A549 (cell line): ENCODE results near the gene GUCY1A2. TPM values are rescaled to one million over a fixed set of nuclear protein-coding genes. Genes with fewer than 3 reads are reported as not detected.

ENCODE experiments used
- ATAC-seq, 2 experiments: fragments of 200-7000 bp in 1 of 2; fragments of >200 bp in 1 of 2; cut with Nextera tagmentation in 1 of 2; cut with Tn5 transposase in 1 of 2; 3 replicates each; pipeline versions ENCODE4 v1.8.0 to v1.9.1; 2018 to 2020; ENCODE audit warnings: mild to moderate bottlenecking in 1 of 2, moderate library complexity in 1 of 2
- CTCF ChIA-PET: fragments of 300-600 bp; sonication (Branson Sonifier 250); formaldehyde crosslinking; extraction: SDS; loops from one replicate; lab custom pipeline; 2021; ENCODE audit warnings: antibody characterized with exemption, inconsistent platforms; lab: Yijun Ruan, JAX
- POLR2A ChIA-PET: fragments of 350-600 bp; formaldehyde crosslinking; extraction: SDS; loops from one replicate; lab custom pipeline; 2021; ENCODE audit warnings: antibody characterized with exemption, inconsistent platforms; lab: Yijun Ruan, JAX
- DNase-seq, 2 experiments: peaks; one replicate each; pipeline versions ENCODE4 v3.0.0 to v3.0.0-alpha.2; 2011 to 2016; ENCODE audit warnings: low read depth in 1 of 2, low spot score in 1 of 2
- FAIRE-seq: peaks from 2 replicates; lab custom pipeline; 2011; peaks lifted over from hg19 to GRCh38; lab: Jason Lieb, UNC
- H3K27ac ChIP-seq, 2 experiments: fragments of >200 bp; sonication (Bioruptor Twin); formaldehyde crosslinking; 3 replicates each; pipeline ENCODE4 v1.5.1; 2016 to 2017
- H3K4me1 ChIP-seq: fragments of >200 bp; sonication (Bioruptor Twin); formaldehyde crosslinking; 3 replicates; pipeline ENCODE4 v1.6.1; 2016
- H3K4me2 ChIP-seq: fragments of >200 bp; sonication (Bioruptor Twin); formaldehyde crosslinking; 3 replicates; pipeline ENCODE4 v1.6.1; 2016
- H3K4me3 ChIP-seq: fragments of >200 bp; sonication (Bioruptor Twin); formaldehyde crosslinking; 3 replicates; pipeline ENCODE4 v1.5.1; 2016
- H3K9me3 ChIP-seq: fragments of >200 bp; sonication (Bioruptor Twin); formaldehyde crosslinking; 3 replicates; pipeline ENCODE4 v1.6.1; 2016
- CBX2 ChIP-seq: fragments of 200-600 bp; sonication (generic); IDR thresholded peaks from 2 replicates; pipeline ENCODE4 v1.6.1; 2016; ENCODE audit warnings: low read depth, mild to moderate bottlenecking, borderline replicate concordance
- CHD4 ChIP-seq: fragments of 200-600 bp; sonication (generic); IDR thresholded peaks from 2 replicates; pipeline ENCODE4 v1.6.1; 2016; ENCODE audit warnings: antibody characterized with exemption, mild to moderate bottlenecking, borderline replicate concordance
- EHMT2 ChIP-seq: fragments of 200-600 bp; sonication (generic); IDR thresholded peaks from 2 replicates; pipeline ENCODE4 v1.6.1; 2016; ENCODE audit warnings: antibody characterized with exemption, low read depth, mild to moderate bottlenecking, moderate library complexity
- EP300 ChIP-seq, 2 experiments: fragments of >200 bp; sonication (Bioruptor Twin); formaldehyde crosslinking; IDR thresholded peaks; 2 replicates in 1 of 2; 3 replicates in 1 of 2; pipeline ENCODE4 v1.6.1; 2016 to 2017
- FOXS1 ChIP-seq: fragments of 250-450 bp; sonication (Bioruptor Pico); IDR thresholded peaks from 2 replicates; pipeline ENCODE4 v1.5.0; 2020; ENCODE audit warnings: mild to moderate bottlenecking, moderate library complexity
- HDAC2 ChIP-seq: fragments of 200-600 bp; sonication (generic); IDR thresholded peaks from 2 replicates; pipeline ENCODE4 v1.6.1; 2016
- HEYL ChIP-seq: fragments of 250-450 bp; sonication (Bioruptor Pico); IDR thresholded peaks from 2 replicates; pipeline ENCODE4 v1.8.0; 2021; ENCODE audit warnings: mild to moderate bottlenecking, moderate library complexity
- HOXA7 ChIP-seq: fragments of 250-450 bp; sonication (Bioruptor Pico); IDR thresholded peaks from 2 replicates; pipeline ENCODE4 v1.5.0; 2020; ENCODE audit warnings: mild to moderate bottlenecking, moderate library complexity
- JUNB ChIP-seq: fragments of >200 bp; sonication (Bioruptor Twin); formaldehyde crosslinking; IDR thresholded peaks from 2 replicates; pipeline ENCODE4 v1.6.1; 2016
- MAFK ChIP-seq: fragments of 450-650 bp; IDR thresholded peaks from 2 replicates; pipeline ENCODE4 v1.6.1; 2014; ENCODE audit not compliant: partially characterized antibody
- RAD21 ChIP-seq, 2 experiments: fragments of >200 bp in 1 of 2; sonication (Bioruptor Twin) in 1 of 2; formaldehyde crosslinking in 1 of 2; IDR thresholded peaks in 1 of 2; conservative IDR thresholded peaks in 1 of 2; 2 replicates in 1 of 2; 3 replicates in 1 of 2; pipeline ENCODE4 v1.6.1; 2012 to 2018; ENCODE audit warnings: inconsistent platforms in 1 of 2
- RNF2 ChIP-seq: fragments of 200-600 bp; sonication (generic); IDR thresholded peaks from 2 replicates; pipeline ENCODE4 v1.6.1; 2016; ENCODE audit warnings: low read depth, mild to moderate bottlenecking, antibody characterized with exemption, moderate library complexity, borderline replicate concordance
- ZC3H11A ChIP-seq: fragments of 450-650 bp; IDR thresholded peaks from 2 replicates; pipeline ENCODE4 v1.6.1; 2014; ENCODE audit warnings: antibody characterized with exemption, mild to moderate bottlenecking
- ZFP36 ChIP-seq: fragments of 450-650 bp; IDR thresholded peaks from 2 replicates; pipeline ENCODE4 v1.6.1; 2014; ENCODE audit warnings: borderline replicate concordance; ENCODE audit not compliant: partially characterized antibody
- WGBS: methylation state at CpG from one replicate; pipeline ENCODE4 v1.1.6; 2017; ENCODE audit errors: missing lambda C conversion rate; 5-methylcytosine and 5-hydroxymethylcytosine counted together
- polyA plus RNA-seq, 4 experiments: library from polyadenylated mRNA; depleted of rRNA in 3 of 4; stranded (reverse); fragments of >200 nt; fragmentation: RNase III in 1 of 4; extraction: RNeasy Plus Mini Kit Qiagen cat#74134 plus additional on column Dnase treatment in 1 of 4; gene quantifications; 2 replicates in 3 of 4; 3 replicates in 1 of 4; pipeline ENCODE4 v1.2.3, GENCODE V29; 2011 to 2017
- TF ChIP-seq, protein P1 (sequence below): IDR thresholded peaks from 2 replicates; pipeline ENCODE4 v1.6.1; 2012
- TF ChIP-seq, protein P2 (sequence below): fragments of 200-600 bp; sonication (generic); IDR thresholded peaks from 2 replicates; pipeline ENCODE4 v1.6.1; 2016; ENCODE audit warnings: antibody characterized with exemption, mild to moderate bottlenecking, moderate library complexity
- TF ChIP-seq, protein P3 (sequence below): fragments of 150-350 bp; IDR thresholded peaks from 2 replicates; pipeline ENCODE4 v1.6.1; 2014; ENCODE audit warnings: low read depth, mild to moderate bottlenecking, low read length

The GUCY1A2 gene
- polyA plus RNA-seq, 2 of the 4 experiments (the other 2 are of a cell fraction), result 0.12 to 0.16 TPM

DNA sequence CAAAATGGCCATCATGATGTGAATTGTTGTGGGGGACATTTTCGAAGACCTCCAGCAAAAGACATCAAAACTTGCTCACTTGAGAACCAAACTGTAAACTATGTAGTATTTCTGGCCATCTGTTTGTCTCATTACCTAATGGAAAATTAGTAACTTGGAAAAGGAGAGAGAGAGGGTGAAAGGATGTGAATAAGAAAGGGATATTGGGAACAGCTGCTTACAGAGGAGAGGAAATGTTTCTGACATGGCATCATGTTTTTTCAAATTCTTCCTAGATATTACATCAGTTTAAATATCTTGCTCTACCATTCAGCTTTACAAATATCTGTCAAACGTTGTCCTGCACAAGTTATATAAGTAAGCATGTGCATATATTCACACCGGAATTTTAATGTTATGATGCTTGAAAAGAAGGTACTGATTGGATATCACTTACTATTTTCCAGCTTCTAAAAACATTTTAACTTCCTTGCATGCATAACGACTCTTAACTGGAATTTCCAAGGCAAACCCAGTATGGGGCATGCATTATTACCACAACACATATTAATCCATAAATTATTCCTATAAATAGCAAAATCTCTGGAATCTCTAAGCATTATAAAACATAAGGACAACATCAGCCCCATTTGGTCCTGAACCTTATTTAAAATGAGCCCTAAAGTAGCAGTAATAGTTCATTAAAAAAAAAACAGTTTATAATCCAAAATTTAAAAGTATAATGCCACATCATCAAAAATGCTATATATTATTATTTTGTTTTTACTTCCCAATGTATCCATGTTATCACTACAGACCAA, 20.0 kb downstream of the GUCY1A2 start:
- Histone ChIP-seq H3K4me3 (no peak overlapping the region), H3K9me3 (no peaks in the 10 kb centered on the region), H3K4me2 (no peak overlapping the region), H3K27ac (no peak overlapping the region), H3K4me1 (no peaks in the 10 kb centered on the region)
- ChIA-PET CTCF (no interaction called here), POLR2A (no interaction called here)
- no peak for TF ChIP-seq CHD4
- TF ChIP-seq EHMT2, result no peak
- no peak for TF ChIP-seq HEYL (CRISPR knock-in tag)
- no peak for TF ChIP-seq EP300 (IDR thresholded peaks at IDR 0.05)
- no peak for TF ChIP-seq JUNB
- peak; percentile 32 for TF ChIP-seq MAFK
- no peak for TF ChIP-seq HOXA7 (CRISPR knock-in tag)
- TF ChIP-seq, protein P1, sequence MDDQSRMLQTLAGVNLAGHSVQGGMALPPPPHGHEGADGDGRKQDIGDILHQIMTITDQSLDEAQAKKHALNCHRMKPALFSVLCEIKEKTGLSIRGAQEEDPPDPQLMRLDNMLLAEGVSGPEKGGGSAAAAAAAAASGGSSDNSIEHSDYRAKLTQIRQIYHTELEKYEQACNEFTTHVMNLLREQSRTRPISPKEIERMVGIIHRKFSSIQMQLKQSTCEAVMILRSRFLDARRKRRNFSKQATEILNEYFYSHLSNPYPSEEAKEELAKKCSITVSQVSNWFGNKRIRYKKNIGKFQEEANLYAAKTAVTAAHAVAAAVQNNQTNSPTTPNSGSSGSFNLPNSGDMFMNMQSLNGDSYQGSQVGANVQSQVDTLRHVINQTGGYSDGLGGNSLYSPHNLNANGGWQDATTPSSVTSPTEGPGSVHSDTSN, result no peak
- TF ChIP-seq ZFP36, result no peak
- no peak for FAIRE-seq
- 32% methylated on average over 4 of the region's 4 CpGs for WGBS
- no peak for ATAC-seq
- DNase-seq, result no peak

DNA sequence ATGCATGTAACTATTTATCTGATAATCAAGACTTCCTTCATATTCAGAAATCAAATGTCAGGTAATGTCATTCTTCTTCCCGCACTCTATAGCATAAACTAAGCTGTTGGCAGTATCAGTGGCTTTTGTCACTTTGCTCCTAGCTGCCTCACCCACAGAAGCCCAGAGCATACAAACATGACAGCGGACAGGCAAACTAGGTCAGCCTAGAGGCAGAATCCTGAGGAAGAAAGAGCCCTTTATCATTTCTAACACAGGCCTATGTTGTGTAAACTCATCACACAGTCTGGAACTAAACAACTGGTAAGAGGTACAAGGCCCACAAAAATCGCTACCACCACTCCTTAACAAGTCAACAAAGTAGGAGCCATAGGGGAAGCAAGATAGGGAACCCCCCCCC, 21.0 kb downstream of the GUCY1A2 start:
- Histone ChIP-seq H3K27ac (no peak overlapping the region), H3K4me2 (no peak overlapping the region), H3K4me1 (no peaks in the 10 kb centered on the region), H3K9me3 (no peaks in the 10 kb centered on the region), H3K4me3 (no peak overlapping the region)
- ChIA-PET POLR2A (no interaction called here), CTCF (no interaction called here)
- ATAC-seq (no peak), DNase-seq (no peak), FAIRE-seq (no peak)
- 61% methylated on average over 3 of the region's 3 CpGs for WGBS
- TF ChIP-seq RNF2 (no peak), HDAC2 (no peak), ZFP36 (no peak), CBX2 (no peak), FOXS1 (CRISPR knock-in tag) (no peak), RAD21 (conservative IDR thresholded peaks at IDR 0.05 in 1 of 2, IDR thresholded peaks at IDR 0.05 in 1 of 2) (no peak), EHMT2 (no peak), ZC3H11A (no peak)
- TF ChIP-seq, protein P2, sequence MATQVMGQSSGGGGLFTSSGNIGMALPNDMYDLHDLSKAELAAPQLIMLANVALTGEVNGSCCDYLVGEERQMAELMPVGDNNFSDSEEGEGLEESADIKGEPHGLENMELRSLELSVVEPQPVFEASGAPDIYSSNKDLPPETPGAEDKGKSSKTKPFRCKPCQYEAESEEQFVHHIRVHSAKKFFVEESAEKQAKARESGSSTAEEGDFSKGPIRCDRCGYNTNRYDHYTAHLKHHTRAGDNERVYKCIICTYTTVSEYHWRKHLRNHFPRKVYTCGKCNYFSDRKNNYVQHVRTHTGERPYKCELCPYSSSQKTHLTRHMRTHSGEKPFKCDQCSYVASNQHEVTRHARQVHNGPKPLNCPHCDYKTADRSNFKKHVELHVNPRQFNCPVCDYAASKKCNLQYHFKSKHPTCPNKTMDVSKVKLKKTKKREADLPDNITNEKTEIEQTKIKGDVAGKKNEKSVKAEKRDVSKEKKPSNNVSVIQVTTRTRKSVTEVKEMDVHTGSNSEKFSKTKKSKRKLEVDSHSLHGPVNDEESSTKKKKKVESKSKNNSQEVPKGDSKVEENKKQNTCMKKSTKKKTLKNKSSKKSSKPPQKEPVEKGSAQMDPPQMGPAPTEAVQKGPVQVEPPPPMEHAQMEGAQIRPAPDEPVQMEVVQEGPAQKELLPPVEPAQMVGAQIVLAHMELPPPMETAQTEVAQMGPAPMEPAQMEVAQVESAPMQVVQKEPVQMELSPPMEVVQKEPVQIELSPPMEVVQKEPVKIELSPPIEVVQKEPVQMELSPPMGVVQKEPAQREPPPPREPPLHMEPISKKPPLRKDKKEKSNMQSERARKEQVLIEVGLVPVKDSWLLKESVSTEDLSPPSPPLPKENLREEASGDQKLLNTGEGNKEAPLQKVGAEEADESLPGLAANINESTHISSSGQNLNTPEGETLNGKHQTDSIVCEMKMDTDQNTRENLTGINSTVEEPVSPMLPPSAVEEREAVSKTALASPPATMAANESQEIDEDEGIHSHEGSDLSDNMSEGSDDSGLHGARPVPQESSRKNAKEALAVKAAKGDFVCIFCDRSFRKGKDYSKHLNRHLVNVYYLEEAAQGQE, result no peak
- TF ChIP-seq, protein P3, sequence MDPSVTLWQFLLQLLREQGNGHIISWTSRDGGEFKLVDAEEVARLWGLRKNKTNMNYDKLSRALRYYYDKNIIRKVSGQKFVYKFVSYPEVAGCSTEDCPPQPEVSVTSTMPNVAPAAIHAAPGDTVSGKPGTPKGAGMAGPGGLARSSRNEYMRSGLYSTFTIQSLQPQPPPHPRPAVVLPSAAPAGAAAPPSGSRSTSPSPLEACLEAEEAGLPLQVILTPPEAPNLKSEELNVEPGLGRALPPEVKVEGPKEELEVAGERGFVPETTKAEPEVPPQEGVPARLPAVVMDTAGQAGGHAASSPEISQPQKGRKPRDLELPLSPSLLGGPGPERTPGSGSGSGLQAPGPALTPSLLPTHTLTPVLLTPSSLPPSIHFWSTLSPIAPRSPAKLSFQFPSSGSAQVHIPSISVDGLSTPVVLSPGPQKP, result no peak
